Measurements from ENCODE around the gene LRP1B.
"Not testable (repeated sequence)": the region's sequence is repeated elsewhere in the genome, so short reads cannot be mapped to it uniquely, and the experiment has no call there.

LRP1B gene

DNA sequence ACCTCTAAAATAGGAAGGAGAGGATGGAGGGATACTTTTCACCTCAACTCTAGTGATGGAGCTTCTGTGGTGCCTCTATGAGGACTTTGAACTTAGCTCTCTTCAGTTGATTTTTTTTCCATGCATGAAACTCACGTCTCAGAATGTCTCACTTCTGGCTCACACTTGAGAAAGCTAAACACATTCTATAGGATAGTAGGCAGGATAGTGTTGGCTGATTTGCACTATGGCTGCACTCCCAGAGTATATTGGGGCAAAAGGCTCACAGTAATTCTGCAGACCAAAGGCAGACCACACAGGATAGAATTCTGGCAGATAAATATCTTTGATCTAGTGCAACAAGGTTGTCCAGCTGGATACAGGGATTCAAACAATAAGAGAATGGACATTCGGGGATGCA, 1093.5 kb downstream of the LRP1B start:
- no peak for DNase-seq

DNA sequence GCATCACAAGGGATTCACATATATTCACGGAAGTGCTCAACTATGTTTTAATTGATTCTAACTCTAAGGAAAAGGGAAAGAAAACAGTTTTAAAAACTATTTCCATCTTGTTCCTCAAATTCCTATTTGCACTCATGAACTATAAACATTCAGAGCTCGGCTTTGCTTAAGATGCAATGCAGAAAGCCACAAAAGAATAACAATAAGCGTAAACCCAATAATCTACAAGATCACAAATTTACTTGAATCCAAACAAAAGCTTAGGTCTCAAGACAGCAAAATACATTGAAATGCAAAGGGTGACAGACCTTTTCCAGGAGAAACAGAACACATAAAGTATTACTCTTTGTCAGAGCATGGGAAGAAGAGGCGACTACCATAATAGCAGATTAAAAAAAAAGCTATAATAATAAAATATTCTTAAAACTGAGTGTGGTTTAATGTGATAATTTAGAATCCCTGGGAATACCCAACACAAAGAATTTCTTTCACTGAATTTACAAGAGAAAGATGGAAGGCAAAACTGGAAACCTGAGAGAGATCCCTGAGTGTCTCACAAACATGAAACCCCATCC, 1094.9 kb downstream of the LRP1B start:
- no peak for DNase-seq

DNA sequence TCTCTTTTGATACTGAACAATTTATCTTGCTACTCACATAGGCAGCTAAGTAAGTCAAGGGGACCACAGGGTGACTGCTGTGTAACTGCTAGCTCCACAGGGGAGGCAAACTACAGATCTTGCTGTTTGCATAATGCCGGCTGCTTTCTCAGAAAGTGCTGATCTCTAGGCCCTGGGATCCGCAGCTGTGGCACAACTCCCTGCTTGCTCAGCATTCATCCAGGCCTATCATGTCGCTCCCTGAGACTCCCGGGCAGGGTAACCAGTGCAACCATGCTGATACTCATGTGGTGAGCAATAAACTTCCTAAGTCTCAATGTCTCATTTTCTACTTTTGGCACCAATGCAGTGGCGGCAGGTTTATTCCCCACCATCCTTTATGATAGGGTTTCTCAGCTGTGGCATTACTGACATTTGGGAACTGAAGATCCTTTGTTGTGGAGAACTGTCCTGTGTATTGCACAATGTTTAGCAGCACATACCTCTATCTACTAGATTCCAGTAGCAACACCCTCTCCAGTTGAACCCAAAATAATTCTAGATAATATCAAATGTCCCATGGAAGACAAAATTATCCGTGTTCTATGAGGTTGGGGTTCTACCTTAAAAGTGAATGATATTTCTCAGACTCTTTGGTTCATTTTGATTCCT, 1101.3 kb downstream of the LRP1B start:
- peak in 7 of 56 donors; percentile 0 to 18 (median 4) for DNase-seq

DNA sequence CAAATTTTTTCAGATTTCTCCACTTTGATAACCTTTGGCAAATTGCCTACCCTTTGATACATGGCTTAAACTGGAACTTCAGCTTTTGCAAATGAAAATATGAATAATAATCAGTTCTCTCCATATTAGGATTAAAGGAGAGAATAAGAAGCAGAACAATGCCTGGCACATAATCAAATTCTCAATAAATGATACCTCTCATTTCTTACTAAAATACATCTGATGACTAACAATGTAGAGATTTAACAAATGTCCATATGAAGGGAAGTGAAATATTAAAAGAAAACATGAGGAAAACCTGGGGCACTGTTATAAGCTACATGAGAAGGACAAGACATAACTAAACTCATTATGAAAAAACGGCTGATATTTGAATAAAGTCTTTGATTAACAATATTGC, 1103.6 kb downstream of the LRP1B start:
- no peak for DNase-seq

- no peak for DNase-seq
Measured at GRCh38 chr2:141021611-141022010, 1109.2 kb downstream of the LRP1B start.

GRCh38 chr2:141021109-141021508, 1109.7 kb downstream of the LRP1B start:
- DNase-seq, result no peak

GRCh38 chr2:141020346-141020745, 1110.5 kb downstream of the LRP1B start:
- no peak for DNase-seq

- DNase-seq, result peak in 38 of 56 donors; percentile 0 to 68 (median 16)
Measured at GRCh38 chr2:141015341-141016047, 1115.3 kb downstream of the LRP1B start.

DNA sequence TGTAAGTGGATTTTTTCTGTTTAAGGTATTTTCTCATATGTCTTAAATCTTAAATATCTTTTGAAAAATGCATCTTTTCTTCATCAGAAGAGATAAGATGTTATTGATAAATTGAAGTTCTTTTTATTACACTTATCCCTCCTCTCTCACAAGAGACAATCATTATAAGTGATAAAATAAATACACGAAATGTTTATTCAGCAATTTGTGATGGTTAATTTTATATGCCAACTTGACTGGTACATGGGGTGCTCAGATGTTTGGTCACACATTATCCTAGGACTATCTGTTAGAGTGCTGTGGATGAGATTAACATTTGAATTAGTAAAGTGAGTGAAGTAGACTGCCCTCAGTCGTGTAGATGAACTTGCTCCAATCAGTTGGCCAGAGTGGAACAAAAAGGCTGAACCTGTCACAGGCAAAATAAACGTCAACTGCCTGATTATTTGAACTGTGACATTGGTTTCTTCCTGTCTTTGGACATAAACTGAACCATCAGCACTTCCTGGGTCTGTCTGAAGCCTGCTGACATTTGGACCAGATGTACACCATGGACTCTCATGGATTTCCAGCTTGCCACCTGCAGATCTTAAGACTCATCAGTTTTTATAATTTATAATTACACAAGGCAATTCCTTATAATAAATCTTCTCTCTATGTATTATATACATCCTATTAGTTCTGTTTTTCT, 1126.7 kb downstream of the LRP1B start:
- DNase-seq, result no peak

- DNase-seq, result no peak
Measured at GRCh38 chr2:141001750-141002149, 1129.1 kb downstream of the LRP1B start.

DNA sequence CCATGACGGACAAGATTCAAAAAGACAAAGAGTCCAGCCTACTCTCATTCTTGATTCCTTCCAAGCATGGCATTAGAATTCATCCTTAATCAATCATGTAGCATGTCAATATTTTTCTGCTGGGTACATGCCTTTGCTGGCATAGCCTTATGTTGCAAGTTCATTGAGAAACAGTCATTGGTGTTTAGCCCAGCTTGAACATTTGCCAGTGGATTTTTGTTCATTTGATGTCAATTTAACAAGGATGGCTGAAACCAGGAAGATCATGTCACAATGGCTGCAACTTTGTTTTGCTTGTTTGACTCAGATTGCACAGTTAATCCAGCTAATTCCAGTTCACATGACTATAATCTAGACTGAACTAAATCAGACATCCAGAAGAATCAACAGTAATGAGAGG, 1132.2 kb downstream of the LRP1B start:
- DNase-seq, result no peak

- DNase-seq, result no peak
Measured at GRCh38 chr2:140998017-140998416, 1132.8 kb downstream of the LRP1B start.

- DNase-seq, result no peak
Measured at GRCh38 chr2:140994856-140995255, 1136.0 kb downstream of the LRP1B start.

DNA sequence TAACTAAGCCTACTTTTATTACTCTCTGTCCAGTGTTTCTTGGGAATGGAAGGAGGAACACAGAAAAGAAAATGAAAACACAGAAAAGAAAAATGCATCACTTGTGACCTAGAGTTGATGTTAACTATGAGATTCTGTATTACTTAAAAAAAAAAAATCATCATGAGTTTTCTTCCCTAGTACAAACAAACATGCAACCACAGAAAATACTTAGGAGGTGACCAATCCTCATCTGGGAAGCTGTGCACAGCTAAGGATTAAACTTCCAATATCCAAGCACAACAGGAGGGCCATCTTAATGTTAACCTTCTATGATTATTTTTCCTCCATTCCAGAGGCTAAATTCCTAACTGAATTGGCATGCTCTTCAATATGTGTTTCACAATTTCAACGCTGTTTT, 1140.4 kb downstream of the LRP1B start:
- no peak for DNase-seq

DNA sequence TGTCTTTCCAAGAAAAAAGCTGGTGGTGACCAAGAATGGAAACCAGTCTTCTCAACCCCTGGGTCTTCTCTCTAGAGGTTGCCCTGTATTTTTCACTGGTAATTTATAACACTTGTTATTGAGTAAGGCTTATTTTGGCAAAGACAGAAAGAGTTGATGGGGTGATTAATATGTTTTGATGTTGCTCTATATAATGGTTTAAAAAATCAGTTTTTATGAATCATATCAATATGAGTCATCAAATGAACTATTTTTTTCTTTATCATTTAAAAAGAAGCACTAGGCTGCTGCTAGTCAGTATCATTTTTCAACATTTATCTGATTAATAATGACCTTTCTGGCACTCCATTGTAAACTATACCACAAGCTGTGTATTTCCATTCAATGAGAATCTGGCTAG, 1142.2 kb downstream of the LRP1B start:
- no peak for DNase-seq

GRCh38 chr2:140986456-140986855, 1144.4 kb downstream of the LRP1B start:
- no peak for DNase-seq

DNA sequence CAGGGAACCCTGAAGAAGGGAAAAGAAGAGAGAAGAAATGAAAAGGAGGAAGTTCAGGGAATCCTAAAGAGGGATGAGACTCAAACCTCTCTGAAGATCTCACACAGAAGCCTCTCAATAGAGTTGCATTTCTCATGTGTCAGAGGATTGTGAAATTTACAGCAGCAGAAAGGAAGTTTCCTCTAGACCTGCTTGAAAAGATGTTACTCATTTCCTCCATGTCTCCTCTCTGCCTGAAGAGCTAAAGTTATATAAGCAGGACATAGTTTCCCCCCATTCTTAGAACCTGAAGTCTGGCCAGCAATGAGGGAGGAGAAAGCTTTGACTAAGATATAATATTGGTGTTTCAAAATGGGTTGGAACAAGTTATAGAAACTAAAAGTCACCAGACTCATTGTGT, 1155.6 kb downstream of the LRP1B start:
- DNase-seq, result no peak

DNA sequence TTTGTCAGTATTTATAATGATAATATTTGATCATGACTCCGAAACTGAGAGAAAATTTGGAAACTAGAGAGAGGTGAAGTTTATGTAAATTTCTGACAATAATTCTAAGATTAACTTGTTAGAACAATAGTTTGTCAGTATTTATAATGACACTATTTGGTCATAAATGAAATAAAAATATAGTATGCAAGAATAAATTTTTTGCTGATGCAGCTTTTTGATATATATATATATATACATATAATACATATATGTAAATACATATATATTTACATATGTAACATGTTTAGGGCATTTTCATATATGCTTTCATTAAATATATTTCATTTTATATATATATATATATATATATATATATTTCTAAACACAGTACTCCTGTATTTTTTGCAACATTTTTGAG, 1158.1 kb downstream of the LRP1B start:
- no peak for DNase-seq

- DNase-seq, result not testable (repeated sequence)
Measured at GRCh38 chr2:140964324-140964723, 1166.5 kb downstream of the LRP1B start.

DNA sequence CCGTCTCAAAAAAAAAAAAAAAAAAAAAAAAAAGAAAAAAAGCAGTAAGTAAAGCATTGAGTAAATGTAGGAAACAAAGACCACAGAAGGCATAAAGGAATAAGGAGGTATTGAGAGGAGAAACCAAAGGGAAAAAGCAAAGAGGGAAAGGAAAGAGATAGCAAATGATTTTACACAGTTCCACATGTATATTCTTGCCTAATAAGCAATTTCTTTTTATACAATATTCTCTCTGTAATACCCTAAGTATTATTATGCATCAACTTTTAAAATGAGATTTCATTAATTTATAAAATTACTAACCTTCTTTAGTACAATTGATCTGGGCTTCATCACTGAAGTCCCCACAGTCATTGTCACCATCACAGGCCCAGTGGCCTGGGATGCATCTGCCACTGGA, 1180.9 kb downstream of the LRP1B start:
- no peak for DNase-seq

GRCh38 chr2:140947236-140947635, 1183.6 kb downstream of the LRP1B start:
- DNase-seq, result no peak

- DNase-seq, result no peak
Measured at GRCh38 chr2:140943867-140944266, 1186.9 kb downstream of the LRP1B start.

All from nucleus accumbens (tissue), 56 donors.